SIG-M5 treated with dmso at 0.1 percent for 504 hours (cell line): ENCODE results near the gene GLIPR2.
"Not testable (repeated sequence)": the region's sequence is repeated elsewhere in the genome, so short reads cannot be mapped to it uniquely, and the experiment has no call there.

Experiments
- DNase-seq: peaks from one replicate; lab custom pipeline; 2025; ENCODE audit not compliant: unreplicated experiment; lab: John Stamatoyannopoulos, UW

The GLIPR2 gene

DNA sequence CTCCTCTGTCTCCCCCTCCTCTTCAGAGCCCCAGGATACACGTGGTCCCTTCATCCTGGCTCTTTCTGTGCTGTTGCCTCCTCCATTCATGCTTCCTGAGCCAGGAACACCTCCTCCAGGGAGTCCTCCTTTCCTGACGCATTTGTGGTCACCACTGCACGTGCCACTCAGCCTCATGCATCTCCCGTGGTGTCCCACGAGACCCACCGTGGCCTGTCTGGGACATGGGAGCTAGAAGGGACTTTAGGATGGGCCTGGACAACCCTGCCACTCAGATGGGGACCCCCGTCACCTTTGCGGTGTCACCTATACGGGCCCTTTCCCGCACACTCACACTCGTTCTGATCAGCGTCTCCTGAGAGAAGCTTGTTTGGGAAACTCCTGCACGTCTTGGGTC, 6.7 kb downstream of the GLIPR2 start:
- no peak for DNase-seq

DNA sequence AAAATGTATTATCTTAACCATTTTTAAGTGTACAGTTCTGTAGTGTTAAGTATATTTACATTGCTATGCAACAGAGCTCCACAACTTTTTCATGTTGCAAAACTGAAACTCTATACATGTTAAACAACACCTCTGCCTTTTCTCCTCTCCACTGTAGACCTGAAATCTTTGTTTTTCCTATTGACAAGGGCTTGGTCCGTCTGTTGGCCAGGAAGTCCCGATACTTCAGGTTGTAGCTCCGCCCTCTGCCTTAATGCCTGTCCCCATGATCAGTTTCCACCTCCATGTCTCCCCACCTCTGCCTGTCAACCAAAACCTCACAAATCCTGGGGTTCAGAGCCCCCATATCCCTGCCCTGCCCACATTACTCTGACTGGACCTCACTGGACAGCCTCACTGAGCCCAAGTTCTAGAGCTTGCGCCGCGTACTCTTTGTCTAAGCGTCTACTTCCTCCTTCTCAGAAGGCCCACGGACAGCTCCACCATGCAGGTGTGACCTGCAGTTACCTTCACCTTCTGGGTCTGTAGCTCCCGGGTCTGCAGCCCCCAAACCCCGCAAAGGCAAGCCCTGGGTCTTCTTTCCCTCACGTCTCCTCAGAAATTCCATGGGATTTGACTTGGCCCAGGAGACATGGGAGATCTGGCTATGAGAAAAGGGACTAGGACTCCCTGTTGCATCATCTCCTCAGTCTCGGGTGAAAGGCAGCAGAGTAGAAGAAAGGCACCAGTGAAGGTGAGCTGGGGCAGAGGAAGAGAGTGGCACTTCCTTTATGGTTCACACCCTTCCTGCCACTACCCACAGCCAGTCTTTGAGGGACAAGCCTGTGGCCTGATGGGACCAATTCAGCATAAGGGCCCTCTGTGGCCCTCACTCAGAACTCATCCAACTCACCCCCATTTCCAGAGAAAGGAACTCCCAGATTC, 8.0 kb downstream of the GLIPR2 start:
- DNase-seq = no peak

DNA sequence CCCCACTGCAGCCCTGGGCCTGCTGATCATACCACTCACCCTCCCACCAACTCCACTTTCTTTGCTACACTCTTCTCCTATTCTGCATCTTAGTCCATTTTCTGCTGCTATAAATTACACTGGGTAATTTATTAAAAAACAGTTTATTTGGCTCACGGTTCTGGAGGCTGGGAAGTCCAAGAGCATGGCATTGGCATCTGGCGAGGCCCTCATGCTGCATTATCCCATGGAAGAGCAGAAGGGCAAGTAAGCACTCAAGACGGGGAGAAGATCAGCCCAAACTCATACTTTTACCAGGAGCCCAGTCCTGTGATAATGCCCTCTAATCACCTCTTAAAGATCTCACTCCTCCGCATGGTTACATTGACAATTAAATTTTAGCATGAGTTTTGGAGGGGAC, 9.4 kb downstream of the GLIPR2 start:
- DNase-seq = no peak

DNA sequence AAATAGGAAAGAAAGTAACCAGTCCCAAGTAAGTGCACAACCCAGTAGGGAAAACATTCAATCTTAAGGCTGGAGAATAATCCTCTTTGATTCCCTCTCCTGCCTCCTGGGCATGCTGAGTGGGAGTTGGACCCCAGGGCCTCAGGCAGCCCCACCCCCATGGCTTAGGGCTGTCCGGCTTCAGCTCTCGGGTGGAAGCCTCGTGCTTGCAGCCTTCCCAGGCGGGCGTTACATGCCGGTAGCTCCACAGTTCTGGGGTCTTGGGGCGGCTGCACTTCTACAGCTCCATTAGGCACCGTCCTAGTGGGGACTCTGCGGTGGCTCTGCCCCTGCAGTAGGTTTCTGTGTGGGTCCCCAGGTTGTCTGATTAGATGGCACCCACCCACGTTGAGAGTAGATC, 10.1 kb downstream of the GLIPR2 start:
- DNase-seq = no peak

DNA sequence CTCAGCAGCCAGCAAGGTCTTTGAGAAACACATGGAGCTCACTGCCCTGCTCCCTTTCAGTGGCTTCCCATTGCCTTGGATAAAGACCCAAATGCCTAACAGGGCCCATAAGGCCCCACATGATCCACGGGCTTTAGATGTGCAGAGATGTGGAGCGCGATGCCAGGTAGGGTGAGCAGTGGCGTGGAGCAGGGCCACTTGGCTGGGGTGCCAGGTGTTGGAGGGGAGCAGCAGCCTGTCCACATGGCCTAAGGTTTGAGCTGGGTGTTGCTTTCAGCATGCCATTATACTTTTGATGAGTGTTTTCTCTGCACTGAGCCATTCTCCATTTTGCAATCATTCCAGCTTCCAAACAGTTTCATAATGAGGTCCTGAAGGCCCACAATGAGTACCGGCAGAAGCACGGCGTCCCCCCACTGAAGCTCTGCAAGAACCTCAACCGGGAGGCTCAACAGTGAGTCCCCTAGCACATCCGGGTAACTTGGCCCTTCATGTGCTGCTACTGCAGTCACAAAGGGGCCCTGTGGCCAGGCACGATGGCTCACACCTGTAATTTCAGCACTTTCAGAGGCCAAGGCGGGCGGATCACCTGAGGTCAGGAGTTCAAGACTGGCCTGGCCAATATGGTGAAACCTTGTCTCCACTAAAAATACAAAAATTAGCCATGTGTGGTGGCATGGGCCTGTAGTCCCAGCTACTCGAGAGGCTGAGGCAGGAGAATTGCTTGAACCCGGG, 11.1 kb downstream of the GLIPR2 start:
- no peak for DNase-seq

DNA sequence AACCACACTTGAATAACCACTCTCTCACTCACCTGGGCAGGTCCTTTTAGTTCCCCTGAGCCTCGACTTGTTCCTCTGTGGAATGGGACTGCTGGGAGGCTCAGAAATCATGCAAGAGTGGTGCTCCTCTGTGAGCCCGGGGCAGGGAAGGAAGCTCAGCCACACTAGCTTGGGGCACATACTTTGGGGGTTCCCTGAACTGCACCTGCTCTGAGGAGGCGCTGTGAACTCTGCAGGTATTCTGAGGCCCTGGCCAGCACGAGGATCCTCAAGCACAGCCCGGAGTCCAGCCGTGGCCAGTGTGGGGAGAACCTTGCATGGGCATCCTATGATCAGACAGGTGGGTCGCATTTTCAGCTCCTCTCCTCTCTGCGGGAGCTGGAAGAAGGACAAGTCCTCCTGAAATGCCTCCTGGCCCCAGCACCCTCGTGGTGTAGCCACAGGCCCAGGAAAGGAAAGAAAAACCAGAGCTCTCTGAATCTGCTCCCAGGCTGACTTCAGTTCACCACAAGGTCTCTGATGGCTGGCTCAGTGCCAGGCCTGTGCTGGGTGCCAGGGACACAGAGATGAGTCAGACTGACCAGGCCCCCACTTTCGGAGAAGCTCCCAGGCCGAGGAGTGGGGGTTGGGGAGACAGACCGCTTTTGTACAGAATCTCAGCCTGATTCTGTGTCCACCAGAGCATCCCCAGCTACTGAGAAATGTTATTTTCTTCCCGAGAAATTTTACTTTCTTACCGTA, 11.9 kb downstream of the GLIPR2 start:
- peak; percentile 35 for DNase-seq

DNA sequence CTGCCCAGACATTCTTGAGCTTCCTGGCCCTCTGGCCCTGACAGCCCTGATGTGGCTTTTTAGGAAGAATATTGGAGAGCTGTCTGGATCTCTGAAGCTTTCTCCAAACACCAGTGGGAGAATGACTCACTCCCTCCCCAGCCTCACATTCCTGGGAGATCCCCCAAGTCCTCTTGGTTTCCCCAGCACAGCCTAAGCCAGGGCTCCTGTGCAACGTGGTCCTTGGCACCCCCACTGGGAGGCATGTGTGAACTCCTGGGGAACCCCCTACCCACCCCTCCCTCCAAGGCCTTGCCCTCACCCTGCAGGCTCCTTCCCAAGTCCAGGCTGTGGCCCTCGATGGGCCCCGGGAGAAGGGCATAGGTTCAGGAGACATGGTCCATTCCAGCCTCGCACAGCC, 12.7 kb downstream of the GLIPR2 start:
- no peak for DNase-seq

DNA sequence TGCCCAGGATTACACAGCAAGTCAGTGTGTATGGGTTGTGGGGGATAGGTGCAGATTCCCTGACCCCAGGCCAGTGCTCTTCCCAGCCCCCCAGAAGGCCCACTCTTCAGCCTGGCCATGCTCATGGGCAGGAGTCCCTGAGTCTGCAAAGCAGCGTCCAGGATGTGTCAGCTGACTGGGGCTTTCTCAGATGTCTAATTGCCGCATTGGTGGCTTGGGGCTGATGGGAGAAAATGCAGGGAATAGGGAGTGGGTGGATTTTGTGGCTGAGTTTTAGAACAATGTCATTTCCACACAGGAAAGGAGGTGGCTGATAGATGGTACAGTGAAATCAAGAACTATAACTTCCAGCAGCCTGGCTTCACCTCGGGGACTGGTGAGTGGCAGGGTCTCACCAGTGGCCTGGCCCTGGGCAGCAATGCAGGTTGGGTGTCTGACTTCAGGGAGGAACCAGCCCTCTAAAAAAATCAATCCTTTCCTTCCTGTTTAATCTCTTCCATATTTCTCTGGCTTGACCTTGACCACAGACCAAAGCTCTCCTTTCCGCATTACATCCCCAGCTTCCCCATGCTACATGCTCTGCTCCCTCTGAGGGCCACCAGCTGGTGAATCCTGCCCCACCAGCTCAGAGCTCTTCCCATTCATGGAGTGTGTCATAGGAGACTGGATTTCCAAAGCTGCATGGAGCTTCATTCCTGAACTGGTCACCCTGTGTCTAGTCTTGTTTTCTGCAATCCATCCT, 14.2 kb downstream of the GLIPR2 start:
- no peak for DNase-seq

DNA sequence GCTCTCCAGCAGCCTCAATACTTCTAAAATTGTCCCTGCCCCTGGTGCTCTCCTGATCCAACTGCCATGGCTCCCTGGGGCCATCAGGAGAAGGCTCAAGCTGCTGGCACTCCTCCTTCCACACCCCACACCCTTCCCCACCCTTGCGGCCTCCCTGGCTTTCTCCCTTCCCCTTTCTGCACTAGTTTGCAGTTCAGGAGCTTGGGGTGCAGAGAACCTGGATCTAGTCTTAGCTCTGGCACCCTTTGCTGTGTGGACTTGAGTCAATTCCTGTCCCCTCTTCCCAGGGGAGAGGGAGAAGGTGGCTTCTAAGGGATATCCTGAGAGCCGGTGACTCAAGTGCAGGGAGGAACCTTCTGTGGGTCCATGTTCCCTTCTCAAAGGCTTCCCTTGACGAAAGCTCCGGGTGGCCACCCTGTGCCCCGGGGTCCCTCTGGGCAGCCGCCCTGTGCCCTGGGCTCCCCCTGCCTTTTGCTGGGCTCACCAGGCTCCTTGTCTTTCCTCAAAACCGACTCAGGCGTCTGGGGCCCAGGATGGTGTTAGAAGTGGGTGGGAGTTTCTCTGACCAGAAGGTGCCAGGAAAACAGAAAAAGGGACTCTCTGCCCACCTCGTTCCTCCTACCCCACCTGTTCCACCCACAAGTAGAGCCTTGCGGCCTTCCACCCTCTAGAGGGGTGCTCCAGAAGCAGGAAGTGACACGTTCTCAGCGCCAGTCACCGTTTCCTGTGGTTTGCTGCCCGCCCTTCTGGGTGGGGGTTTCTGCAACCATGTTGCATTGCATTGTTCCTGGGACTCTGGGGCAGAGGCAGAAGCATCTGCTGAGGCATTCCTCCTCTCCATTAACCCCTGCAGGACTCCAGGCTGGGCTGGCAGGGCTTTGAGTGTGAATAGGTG, 15.0 kb downstream of the GLIPR2 start:
- peak; percentile 92 for DNase-seq

DNA sequence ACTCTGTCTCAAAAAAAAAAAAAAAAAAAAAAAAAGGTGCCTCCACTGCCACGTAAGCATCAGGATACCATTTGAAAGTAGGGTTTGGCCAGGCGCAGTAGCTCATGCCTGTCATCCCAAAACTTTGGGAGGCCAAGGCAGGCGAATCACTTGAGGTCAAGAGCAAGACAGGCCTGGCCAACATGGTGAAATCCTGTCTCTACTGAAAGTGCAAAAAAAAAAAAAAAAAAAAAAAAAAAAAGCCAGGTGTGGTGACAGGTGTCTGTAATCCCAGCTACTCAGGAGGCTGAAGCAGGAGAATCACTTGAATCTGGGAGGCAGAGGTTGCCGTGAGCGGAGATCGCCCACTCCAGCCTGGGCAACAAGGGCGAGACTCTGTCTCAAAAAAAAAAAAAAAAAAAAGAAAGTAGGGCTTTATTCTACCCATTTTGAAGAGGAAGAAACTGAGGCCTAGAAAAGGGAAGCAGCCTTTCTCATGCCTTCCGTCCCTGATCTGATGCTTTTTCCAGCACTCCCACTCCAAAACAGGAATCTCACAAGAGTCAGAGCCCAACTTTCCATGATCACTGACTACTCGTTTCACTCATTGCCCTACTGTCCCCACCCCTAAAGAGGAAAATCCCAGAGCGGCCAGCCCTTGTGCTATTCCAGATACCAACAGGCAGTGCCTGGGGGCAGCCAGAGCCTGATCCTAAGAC, 16.4 kb downstream of the GLIPR2 start:
- no peak for DNase-seq

DNA sequence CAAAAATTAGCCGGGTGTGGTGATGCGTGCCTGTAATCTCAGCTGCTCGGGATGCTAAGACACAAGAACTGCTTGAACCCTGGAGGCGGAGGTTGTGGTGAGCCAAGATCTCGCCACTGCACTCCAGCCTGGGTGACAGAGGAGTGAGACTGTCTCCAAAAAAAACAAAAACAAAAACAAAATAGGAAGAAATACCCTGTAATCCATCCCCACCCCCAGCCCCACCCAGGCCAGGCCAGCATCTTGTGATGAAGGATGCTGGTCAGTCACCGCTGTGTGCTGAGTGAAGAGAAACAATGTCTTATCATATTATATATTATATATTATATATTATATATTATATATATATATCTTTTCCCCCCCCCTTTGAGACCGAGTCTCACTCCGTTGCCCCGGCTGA, 17.2 kb downstream of the GLIPR2 start:
- no peak for DNase-seq

DNA sequence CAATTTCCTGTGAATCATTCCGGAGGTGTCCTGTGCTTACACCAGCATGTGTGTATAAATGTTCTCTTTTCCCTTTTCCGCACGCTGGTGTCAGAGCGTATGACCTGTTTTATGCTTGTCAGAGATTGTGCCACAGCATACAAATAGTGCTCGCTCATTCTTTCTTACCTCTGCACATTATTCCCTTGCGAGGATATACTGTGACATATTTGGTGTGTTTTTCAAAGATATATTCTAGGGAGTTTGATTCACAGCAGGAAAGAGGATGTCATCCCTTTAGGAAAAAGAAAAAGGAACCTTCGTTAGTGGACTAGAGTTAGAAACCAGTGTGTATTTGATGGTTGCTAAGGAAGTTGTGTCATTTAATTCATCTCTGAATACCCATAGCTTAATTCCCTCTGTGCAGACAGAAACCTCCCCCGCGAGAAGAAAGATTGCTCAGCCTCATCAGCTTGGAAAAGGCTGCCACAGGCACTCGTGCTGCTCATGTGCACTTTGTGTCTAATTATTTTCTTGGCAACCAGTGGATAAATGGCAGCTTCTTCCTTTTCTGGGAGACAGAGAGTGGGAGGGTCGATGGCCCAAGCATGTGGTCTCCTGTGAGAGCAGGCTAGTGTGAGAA, 17.9 kb downstream of the GLIPR2 start:
- peak; percentile 73 for DNase-seq

DNA sequence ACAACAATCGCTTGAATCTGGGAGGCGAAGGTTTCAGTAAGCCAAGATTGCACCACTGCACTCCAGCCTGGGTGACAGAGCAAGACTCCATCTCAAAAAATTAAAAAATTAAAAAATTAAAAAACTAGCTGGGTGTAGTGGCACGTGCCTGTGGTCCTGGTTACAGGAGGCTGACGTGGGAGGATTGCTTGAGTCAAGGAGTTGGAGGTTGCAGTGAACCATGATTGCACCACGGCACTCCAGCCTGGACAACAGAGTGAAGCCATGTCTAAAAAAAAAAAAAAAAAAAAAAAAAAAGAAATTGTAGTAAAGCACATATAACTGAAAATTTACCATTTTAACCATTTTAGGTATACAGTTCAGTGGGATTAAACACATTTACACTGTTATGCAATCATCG, 19.6 kb downstream of the GLIPR2 start:
- DNase-seq = no peak

DNA sequence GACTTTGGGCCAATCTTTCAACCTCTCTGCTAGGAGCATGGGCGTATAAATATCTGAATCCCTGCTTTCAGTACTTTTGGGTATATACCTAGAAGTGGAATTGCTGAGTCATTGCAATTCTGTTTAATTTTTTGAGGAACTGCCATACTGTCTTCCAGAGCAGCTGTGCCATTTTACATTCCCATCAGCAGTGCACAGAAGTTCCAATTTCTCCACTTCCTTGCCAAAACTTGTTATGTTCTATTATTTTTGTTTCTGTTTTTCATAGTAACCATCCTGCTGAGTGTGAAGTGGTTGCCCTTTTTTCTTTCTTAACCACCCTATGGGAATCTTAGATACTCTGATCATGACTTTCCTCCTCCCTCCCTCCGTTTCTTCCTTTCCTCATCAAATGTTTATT, 21.6 kb downstream of the GLIPR2 start:
- DNase-seq = peak; percentile 18

DNA sequence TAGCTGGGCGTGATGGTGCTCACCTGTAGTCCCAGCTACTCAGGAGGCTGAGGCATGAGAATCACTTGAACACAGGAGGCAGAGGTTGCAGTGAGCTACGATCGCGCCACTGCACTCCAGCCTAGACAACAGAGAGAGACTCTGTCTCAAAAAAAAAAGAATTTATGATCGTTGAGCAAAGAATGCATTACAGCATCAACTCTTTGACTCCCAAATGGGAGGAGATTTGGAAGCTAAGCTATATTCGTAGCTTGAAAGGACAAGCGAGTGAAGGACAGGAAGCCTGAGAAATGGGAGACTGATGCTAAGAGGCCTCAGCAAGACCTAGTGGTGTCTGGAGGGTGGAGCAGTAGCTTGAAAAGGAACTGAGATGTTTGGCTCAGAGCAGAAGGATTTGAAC, 22.4 kb downstream of the GLIPR2 start:
- DNase-seq = no peak

DNA sequence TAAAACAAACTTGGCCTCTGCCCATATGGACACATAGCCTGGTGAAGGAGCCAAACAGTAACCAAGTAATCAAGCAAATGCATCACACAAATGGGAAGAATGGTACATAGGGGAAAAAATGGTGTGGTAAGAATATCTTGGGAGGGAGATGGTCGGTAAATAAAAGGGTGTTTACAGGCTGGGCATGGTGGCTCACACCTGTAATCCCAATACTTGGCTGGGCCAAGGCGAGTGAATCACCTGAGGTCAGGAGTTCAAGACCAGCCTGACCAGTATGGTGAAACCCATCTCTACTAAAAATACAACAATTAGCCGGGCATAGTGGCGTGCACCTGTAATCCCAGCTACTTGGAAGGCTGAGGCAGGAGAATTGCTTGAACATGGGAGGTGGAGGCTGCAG, 23.0 kb downstream of the GLIPR2 start:
- not testable (repeated sequence) for DNase-seq

DNA sequence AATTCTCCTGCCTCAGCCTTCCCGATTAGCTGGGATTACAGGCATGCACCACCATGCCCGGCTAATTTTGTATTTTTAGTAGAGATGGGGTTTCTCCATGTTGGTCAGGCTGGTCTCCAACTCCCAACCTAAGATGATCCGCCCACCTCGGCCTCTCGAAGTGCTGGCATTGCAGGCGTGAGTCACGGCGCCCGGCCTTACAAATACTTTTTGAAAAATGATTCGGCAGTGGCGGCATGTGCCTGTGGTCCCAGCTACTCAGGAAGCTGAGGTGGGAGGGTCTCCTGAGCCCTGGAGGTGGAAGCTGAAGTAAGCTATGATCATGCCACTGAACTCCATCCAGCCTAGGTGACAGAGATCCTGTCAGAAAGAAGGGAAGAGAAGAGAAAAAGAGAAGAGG, 23.6 kb downstream of the GLIPR2 start:
- not testable (repeated sequence) for DNase-seq

DNA sequence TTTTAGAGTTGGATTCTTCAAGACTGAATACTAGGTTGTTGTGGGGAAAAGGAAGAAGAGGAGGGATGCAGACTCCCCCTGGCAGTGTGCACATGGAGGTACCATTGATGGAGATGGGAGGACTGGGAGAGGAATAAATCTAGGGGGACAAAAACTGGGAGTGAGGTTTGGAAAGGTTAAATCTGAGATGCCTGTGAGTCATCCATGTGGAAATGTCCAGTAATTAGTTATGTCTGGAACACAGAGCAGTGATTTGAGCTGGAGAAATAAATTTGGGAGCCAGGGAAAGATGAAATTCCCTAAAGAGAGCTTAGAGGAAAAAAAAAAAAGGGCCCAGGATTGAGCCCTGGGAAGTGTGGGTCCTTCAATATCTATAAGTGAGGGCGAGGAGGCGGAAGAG, 24.7 kb downstream of the GLIPR2 start:
- DNase-seq = no peak

DNA sequence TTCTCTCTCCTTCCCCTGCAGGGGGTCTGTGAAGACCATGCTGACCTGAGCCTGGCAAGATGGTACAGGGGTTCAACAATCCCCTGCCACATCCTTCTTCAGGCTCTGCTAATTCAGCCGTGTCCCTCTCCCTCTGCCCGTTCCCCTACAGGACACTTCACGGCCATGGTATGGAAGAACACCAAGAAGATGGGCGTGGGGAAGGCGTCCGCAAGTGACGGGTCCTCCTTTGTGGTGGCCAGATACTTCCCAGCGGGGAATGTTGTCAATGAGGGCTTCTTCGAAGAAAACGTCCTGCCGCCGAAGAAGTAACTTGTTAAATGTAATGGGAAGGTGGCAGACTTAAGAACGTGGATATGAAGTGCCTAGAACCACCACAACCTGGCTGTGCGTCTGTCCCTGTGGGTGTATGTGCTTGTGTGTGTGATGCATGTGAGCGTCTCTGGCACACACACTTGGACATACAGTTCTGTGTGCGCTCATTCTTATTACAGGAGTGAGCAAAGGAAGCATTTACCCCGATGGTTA, 25.7 kb downstream of the GLIPR2 start:
- no peak for DNase-seq
